Fibroblast of lung (primary cell): Measurements from ENCODE around the gene TINCR. TPM values are rescaled to one million over a fixed set of nuclear protein-coding genes. Genes with fewer than 3 reads are reported as not detected.

Experiments
- DNase-seq, 2 donors: peaks; one replicate each; pipeline versions ENCODE4 v3.0.0 to v3.0.0-alpha.2; 2010; ENCODE audit warnings: low read depth in 2 of 2
- H2AFZ ChIP-seq: 2 replicates; pipeline ENCODE4 v1.5.1; 2012; ENCODE audit warnings: low read length, control low read depth, inconsistent platforms
- H3K27ac ChIP-seq: 2 replicates; pipeline ENCODE4 v1.5.1; 2011; ENCODE audit warnings: low read length, control low read depth; ENCODE audit not compliant: insufficient read depth
- H3K27me3 ChIP-seq: 2 replicates; pipeline ENCODE4 v1.5.1; 2011; ENCODE audit warnings: mild to moderate bottlenecking, low read length; ENCODE audit not compliant: control insufficient read depth, insufficient read depth
- H3K36me3 ChIP-seq: 2 replicates; pipeline ENCODE4 v1.5.1; 2011; ENCODE audit warnings: low read length; ENCODE audit not compliant: control insufficient read depth, insufficient read depth
- H3K4me1 ChIP-seq: 2 replicates; pipeline ENCODE4 v1.5.1; 2011; ENCODE audit warnings: low read length; ENCODE audit not compliant: control insufficient read depth, insufficient read depth; ENCODE audit errors: extremely low read depth
- H3K4me2 ChIP-seq: 2 replicates; pipeline ENCODE4 v1.5.1; 2011; ENCODE audit warnings: low read length, control low read depth; ENCODE audit not compliant: insufficient read depth; ENCODE audit errors: extremely low read depth
- H3K4me3 ChIP-seq, 4 experiments: fragments of 200-600 bp in 1 of 4; sonication (generic) in 1 of 4; replicated peaks in 1 of 4; 2 replicates each; pipeline ENCODE4 v1.5.1; 2011 to 2016; ENCODE audit warnings: low read length in 4 of 4, low read depth in 3 of 4, mild to moderate bottlenecking in 3 of 4, control low read depth in 2 of 4, inconsistent platforms in 1 of 4, mixed read lengths in 1 of 4; ENCODE audit not compliant: insufficient read depth in 1 of 4; ENCODE audit errors: control extremely low read depth in 1 of 4
- H3K79me2 ChIP-seq: 2 replicates; pipeline ENCODE4 v1.5.1; 2012; ENCODE audit warnings: mild to moderate bottlenecking, low read length, inconsistent platforms; ENCODE audit not compliant: control insufficient read depth, insufficient read depth
- H3K9ac ChIP-seq: 2 replicates; pipeline ENCODE4 v1.5.1; 2011; ENCODE audit warnings: mild to moderate bottlenecking, low read length, control low read depth; ENCODE audit not compliant: insufficient read depth
- H3K9me3 ChIP-seq: 2 replicates; pipeline ENCODE4 v1.5.1; 2012; ENCODE audit warnings: low read depth, low read length; ENCODE audit not compliant: control insufficient read depth, insufficient read depth
- H4K20me1 ChIP-seq: 2 replicates; pipeline ENCODE4 v1.5.1; 2011; ENCODE audit warnings: low read length; ENCODE audit not compliant: control insufficient read depth, insufficient read depth; ENCODE audit errors: extremely low read depth
- CTCF ChIP-seq, 2 donors: IDR thresholded peaks in 1 of 2; conservative IDR thresholded peaks in 1 of 2; 1 replicate in 1 of 2; 2 replicates in 1 of 2; pipeline ENCODE4 v1.5.1; 2011 to 2012; ENCODE audit warnings: low read length in 2 of 2, control low read depth in 1 of 2, inconsistent platforms in 1 of 2, low read depth in 1 of 2, mild to moderate bottlenecking in 1 of 2
- EZH2 ChIP-seq: IDR thresholded peaks from 2 replicates; pipeline ENCODE4 v1.5.1; 2012; ENCODE audit warnings: low read length, control low read depth, mild to moderate bottlenecking; ENCODE audit errors: missing control alignments
- polyA plus RNA-seq, 2 donors: library from polyadenylated mRNA; depleted of rRNA in 1 of 2; stranded (reverse) in 1 of 2; unstranded in 1 of 2; fragments of >200 nt; gene quantifications; 2 replicates each; pipeline ENCODE4 v1.2.1, GENCODE V29; 2011 to 2012; ENCODE audit warnings: missing spikeins in 1 of 2
- total RNA-seq: library from RNA; depleted of rRNA; stranded (reverse); fragments of >200 nt; gene quantifications from 2 replicates; pipeline ENCODE4 v1.2.1, GENCODE V29; 2014

The TINCR gene
- total and polyA plus RNA-seq, 2 donors (not counting 1 experiment from before 2014, with no cell fraction given): 0.06 to 0.17 TPM

- no peak overlapping the region for H3K9ac ChIP-seq
- DNase-seq: peak in 1 of 2 donors; percentile 25
- no peak for TF ChIP-seq CTCF (conservative IDR thresholded peaks at IDR 0.05 in 1 of 2, IDR thresholded peaks at IDR 0.05 in 1 of 2; ENCODE audit: low read depth in 1 of 2, low read length in 2 of 2)
- TF ChIP-seq EZH2: no peak
- no peak overlapping the region for H2AFZ ChIP-seq
- H3K4me1 ChIP-seq: no peaks in the 10 kb centered on the region
- no peak overlapping the region for H3K4me2 ChIP-seq
- H3K4me3 ChIP-seq: no peak overlapping the region
- no peaks in the 10 kb centered on the region for H3K79me2 ChIP-seq
- H3K27me3 ChIP-seq: no peaks in the 10 kb centered on the region
- H3K27ac ChIP-seq: no peak overlapping the region
- H3K36me3 ChIP-seq: peaks cover 18% of the 10 kb centered on the region
- no peaks in the 10 kb centered on the region for H4K20me1 ChIP-seq
- H3K9me3 ChIP-seq: no peaks in the 10 kb centered on the region
Observed at GRCh38 chr19:5585461-5586299, 17.9 kb upstream of the TINCR start.

- H3K4me2 ChIP-seq: no peak overlapping the region
- H3K4me3 ChIP-seq: no peak overlapping the region
- H3K4me1 ChIP-seq: no peaks in the 10 kb centered on the region
- H3K27me3 ChIP-seq: no peaks in the 10 kb centered on the region
- no peak for TF ChIP-seq CTCF (conservative IDR thresholded peaks at IDR 0.05 in 1 of 2, IDR thresholded peaks at IDR 0.05 in 1 of 2; ENCODE audit: low read depth in 1 of 2, low read length in 2 of 2)
- no peak overlapping the region for H3K27ac ChIP-seq
- no peak for DNase-seq
- no peak overlapping the region for H3K9ac ChIP-seq
- H3K36me3 ChIP-seq: no peaks in the 10 kb centered on the region
- no peaks in the 10 kb centered on the region for H4K20me1 ChIP-seq
- no peaks in the 10 kb centered on the region for H3K79me2 ChIP-seq
- no peak overlapping the region for H2AFZ ChIP-seq
- no peaks in the 10 kb centered on the region for H3K9me3 ChIP-seq
Observed at GRCh38 chr19:5580161-5580571, 12.4 kb upstream of the TINCR start.

- Histone ChIP-seq H3K4me3 (no peak overlapping the region), H3K9me3 (no peaks in the 10 kb centered on the region), H3K27ac (no peak overlapping the region), H3K9ac (no peak overlapping the region), H3K4me2 (no peak overlapping the region), H4K20me1 (no peaks in the 10 kb centered on the region), H3K4me1 (no peaks in the 10 kb centered on the region), H3K36me3 (no peaks in the 10 kb centered on the region), H2AFZ (no peak overlapping the region), H3K79me2 (no peaks in the 10 kb centered on the region), H3K27me3 (no peaks in the 10 kb centered on the region)
- DNase-seq: no peak
- TF ChIP-seq CTCF (conservative IDR thresholded peaks at IDR 0.05 in 1 of 2, IDR thresholded peaks at IDR 0.05 in 1 of 2; ENCODE audit: low read depth in 1 of 2, low read length in 2 of 2) (no peak), EZH2 (no peak)
Observed at GRCh38 chr19:5579697-5580096, 11.9 kb upstream of the TINCR start.
